C4-2B (cell line): Measurements from ENCODE around the gene ARHGAP31.

Source experiments
- ZFX ChIP-seq: fragments of 450-650 bp; IDR thresholded peaks from 2 replicates; pipeline ENCODE4 v1.6.1; 2017
- TF ChIP-seq, protein P1 (sequence below): fragments of 450-650 bp; conservative IDR thresholded peaks from 2 replicates; pipeline ENCODE4 v1.5.1; 2017; ENCODE audit warnings: mild to moderate bottlenecking

DNA sequence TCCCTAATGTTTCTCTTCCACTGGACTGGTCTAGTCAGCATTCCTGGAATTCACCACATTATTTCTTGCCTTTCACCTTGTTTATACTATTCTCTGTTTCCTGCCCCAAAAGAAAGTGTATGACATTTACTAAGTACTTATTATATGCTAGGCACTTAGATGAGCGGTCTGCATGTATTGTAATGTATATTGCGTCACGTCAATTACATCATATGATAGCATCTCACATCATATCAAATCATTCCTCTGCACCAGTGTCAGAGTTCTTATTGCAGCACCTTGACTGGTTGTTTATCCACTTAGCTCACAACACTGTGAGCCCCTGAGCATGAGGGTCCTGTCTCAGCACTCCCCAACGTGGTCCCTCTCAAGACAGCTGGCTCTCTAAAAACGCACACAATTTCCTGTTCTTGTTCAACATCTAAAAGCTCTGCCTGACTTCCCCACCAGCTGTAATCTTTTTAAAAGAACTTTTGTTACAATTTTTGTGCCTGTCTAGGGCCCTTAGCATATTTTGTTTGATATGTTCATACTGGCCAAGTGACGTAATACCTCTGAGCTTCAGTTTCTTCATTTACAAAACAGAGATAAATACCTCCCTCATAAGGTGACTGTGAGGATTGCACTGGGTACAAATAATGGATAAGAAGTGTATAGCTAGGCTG lies 58.8 kb downstream of the ARHGAP31 start:
- TF ChIP-seq, protein P1, sequence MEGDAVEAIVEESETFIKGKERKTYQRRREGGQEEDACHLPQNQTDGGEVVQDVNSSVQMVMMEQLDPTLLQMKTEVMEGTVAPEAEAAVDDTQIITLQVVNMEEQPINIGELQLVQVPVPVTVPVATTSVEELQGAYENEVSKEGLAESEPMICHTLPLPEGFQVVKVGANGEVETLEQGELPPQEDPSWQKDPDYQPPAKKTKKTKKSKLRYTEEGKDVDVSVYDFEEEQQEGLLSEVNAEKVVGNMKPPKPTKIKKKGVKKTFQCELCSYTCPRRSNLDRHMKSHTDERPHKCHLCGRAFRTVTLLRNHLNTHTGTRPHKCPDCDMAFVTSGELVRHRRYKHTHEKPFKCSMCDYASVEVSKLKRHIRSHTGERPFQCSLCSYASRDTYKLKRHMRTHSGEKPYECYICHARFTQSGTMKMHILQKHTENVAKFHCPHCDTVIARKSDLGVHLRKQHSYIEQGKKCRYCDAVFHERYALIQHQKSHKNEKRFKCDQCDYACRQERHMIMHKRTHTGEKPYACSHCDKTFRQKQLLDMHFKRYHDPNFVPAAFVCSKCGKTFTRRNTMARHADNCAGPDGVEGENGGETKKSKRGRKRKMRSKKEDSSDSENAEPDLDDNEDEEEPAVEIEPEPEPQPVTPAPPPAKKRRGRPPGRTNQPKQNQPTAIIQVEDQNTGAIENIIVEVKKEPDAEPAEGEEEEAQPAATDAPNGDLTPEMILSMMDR = peak; percentile 26
- no peak for TF ChIP-seq ZFX
